K562 (cell line): ENCODE results near the gene SAPCD1. TPM values are rescaled to one million over a fixed set of nuclear protein-coding genes. Genes with fewer than 3 reads are reported as not detected.

ENCODE experiments used
- BRF1 ChIP-seq: IDR thresholded peaks from 3 replicates; pipeline ENCODE4 v1.6.1; 2011; ENCODE audit warnings: borderline replicate concordance, mild to moderate bottlenecking; ENCODE audit not compliant: insufficient read length; ENCODE audit errors: extremely low read depth
- COPS2 ChIP-seq: fragments of 450-650 bp; conservative IDR thresholded peaks from 2 replicates; pipeline ENCODE4 v1.6.1; 2016; ENCODE audit warnings: mild to moderate bottlenecking, moderate library complexity
- ESRRA ChIP-seq: fragments of 450-650 bp; IDR thresholded peaks from 2 replicates; pipeline ENCODE4 v1.6.1; 2014; ENCODE audit warnings: low read depth, mild to moderate bottlenecking, moderate library complexity, borderline replicate concordance
- NCOR1 ChIP-seq: fragments of 450-650 bp; IDR thresholded peaks from 2 replicates; pipeline ENCODE4 v1.6.1; 2016; ENCODE audit warnings: mild to moderate bottlenecking, moderate library complexity
- PPARD ChIP-seq: fragments of 250-450 bp; sonication (Bioruptor Pico); IDR thresholded peaks from 2 replicates; pipeline ENCODE4 v1.8.0; 2022; ENCODE audit warnings: inconsistent platforms, mild to moderate bottlenecking, moderate library complexity
- SIRT6 ChIP-seq: IDR thresholded peaks from one replicate; pipeline ENCODE4 v1.6.1; 2012; ENCODE audit warnings: low read depth, mild to moderate bottlenecking, control low read depth, inconsistent platforms, low read length, moderate library complexity
- ZBTB7A ChIP-seq: IDR thresholded peaks from 2 replicates; pipeline ENCODE4 v1.6.1; 2011; ENCODE audit warnings: low read depth, mild to moderate bottlenecking, low read length, moderate library complexity, borderline replicate concordance; ENCODE audit not compliant: control insufficient read depth
- ZFP1 ChIP-seq: fragments of 450-650 bp; formaldehyde crosslinking; IDR thresholded peaks from 2 replicates; pipeline ENCODE4 v1.4.0; 2020; ENCODE audit warnings: mild to moderate bottlenecking, mixed read lengths
- polyA plus RNA-seq, 8 experiments: library from polyadenylated mRNA; depleted of rRNA in 4 of 8; stranded (reverse) in 5 of 8; unstranded in 3 of 8; fragments of >200 nt; fragmentation: Nextera tagmentation in 2 of 8; fragmentation: Illumina TruSeq in 1 of 8; extraction: Ambion mirVana in 2 of 8; extraction: Trizol in 1 of 8; gene quantifications; 2 replicates each; pipeline versions ENCODE4 v1.2.1 to v1.2.3, GENCODE V29; 2011 to 2014; ENCODE audit warnings: inconsistent platforms in 1 of 8, missing spikeins in 1 of 8
- total RNA-seq, 7 experiments: library from RNA; depleted of rRNA in 6 of 7; stranded (reverse); fragments of >200 nt in 6 of 7; fragmentation: Illumina TruSeq in 2 of 7; extraction: Trizol in 2 of 7; gene quantifications; 2 replicates each; pipeline versions ENCODE4 v1.2.1 to v1.2.3, GENCODE V29; 2011 to 2021; ENCODE audit warnings: low replicate concordance in 1 of 7
- TF ChIP-seq, protein P1 (sequence below): fragments of 250-450 bp; sonication (Bioruptor Pico); IDR thresholded peaks from 2 replicates; pipeline ENCODE4 v1.5.0; 2022; ENCODE audit warnings: mild to moderate bottlenecking
- TF ChIP-seq, protein P2 (sequence below): fragments of 150-350 bp; IDR thresholded peaks from 2 replicates; pipeline ENCODE4 v1.6.1; 2014; ENCODE audit warnings: low read depth, mild to moderate bottlenecking, low read length, borderline replicate concordance
- TF ChIP-seq, protein P3 (sequence below): IDR thresholded peaks from 2 replicates; pipeline ENCODE4 v1.6.1; 2011; ENCODE audit not compliant: insufficient read length; ENCODE audit errors: extremely low read depth
- TF ChIP-seq, protein P4 (sequence below): fragments of 450-650 bp; formaldehyde crosslinking; IDR thresholded peaks from 2 replicates; pipeline ENCODE4 v1.4.0; 2022; ENCODE audit warnings: missing genetic modification characterization
- TF ChIP-seq, protein P5 (sequence below), 2 experiments: IDR thresholded peaks in 1 of 2; conservative IDR thresholded peaks in 1 of 2; 2 replicates each; pipeline ENCODE4 v1.6.1; 2016; ENCODE audit warnings: low read depth in 2 of 2, mild to moderate bottlenecking in 1 of 2, missing compliant biosample characterization in 1 of 2, missing genetic modification characterization in 1 of 2, moderate library complexity in 1 of 2
- TF ChIP-seq, protein P6 (sequence below): fragments of 450-650 bp; formaldehyde crosslinking; IDR thresholded peaks from 2 replicates; pipeline ENCODE4 v1.4.0; 2022; ENCODE audit warnings: missing genetic modification characterization

SAPCD1 gene
- total and polyA plus RNA-seq, 9 of the 15 experiments (the other 6 are each of a cell fraction or from before 2014, with no cell fraction given), result 2.6 to 30.2 (median 7.4) TPM

DNA sequence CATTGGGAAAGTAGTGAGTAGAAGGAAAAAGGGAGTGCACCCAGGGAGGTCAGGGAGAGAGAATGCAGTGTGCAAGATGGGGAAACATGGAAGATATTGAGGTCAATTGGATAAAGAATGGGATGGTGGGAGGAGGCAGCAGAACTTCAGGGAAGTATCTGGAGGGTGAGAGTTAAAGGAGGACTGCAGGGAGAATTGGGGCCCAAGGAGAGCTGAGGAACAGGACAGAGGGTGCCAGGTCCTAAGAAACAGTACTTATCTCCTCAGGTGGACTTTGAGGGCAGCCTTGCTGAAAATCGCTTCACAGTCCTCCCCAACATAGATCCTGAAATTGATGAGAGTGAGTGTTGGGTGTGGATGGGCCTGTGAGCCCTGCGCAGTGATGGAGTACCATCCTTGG lies 4.2 kb upstream of the SAPCD1 start (continued):
- TF ChIP-seq, protein P1, sequence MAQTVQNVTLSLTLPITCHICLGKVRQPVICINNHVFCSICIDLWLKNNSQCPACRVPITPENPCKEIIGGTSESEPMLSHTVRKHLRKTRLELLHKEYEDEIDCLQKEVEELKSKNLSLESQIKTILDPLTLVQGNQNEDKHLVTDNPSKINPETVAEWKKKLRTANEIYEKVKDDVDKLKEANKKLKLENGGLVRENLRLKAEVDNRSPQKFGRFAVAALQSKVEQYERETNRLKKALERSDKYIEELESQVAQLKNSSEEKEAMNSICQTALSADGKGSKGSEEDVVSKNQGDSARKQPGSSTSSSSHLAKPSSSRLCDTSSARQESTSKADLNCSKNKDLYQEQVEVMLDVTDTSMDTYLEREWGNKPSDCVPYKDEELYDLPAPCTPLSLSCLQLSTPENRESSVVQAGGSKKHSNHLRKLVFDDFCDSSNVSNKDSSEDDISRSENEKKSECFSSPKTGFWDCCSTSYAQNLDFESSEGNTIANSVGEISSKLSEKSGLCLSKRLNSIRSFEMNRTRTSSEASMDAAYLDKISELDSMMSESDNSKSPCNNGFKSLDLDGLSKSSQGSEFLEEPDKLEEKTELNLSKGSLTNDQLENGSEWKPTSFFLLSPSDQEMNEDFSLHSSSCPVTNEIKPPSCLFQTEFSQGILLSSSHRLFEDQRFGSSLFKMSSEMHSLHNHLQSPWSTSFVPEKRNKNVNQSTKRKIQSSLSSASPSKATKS (CRISPR knock-in tag), result no peak
- TF ChIP-seq ZFP1 (CRISPR knock-in tag), result no peak
- TF ChIP-seq NCOR1, result no peak
- TF ChIP-seq, protein P2, sequence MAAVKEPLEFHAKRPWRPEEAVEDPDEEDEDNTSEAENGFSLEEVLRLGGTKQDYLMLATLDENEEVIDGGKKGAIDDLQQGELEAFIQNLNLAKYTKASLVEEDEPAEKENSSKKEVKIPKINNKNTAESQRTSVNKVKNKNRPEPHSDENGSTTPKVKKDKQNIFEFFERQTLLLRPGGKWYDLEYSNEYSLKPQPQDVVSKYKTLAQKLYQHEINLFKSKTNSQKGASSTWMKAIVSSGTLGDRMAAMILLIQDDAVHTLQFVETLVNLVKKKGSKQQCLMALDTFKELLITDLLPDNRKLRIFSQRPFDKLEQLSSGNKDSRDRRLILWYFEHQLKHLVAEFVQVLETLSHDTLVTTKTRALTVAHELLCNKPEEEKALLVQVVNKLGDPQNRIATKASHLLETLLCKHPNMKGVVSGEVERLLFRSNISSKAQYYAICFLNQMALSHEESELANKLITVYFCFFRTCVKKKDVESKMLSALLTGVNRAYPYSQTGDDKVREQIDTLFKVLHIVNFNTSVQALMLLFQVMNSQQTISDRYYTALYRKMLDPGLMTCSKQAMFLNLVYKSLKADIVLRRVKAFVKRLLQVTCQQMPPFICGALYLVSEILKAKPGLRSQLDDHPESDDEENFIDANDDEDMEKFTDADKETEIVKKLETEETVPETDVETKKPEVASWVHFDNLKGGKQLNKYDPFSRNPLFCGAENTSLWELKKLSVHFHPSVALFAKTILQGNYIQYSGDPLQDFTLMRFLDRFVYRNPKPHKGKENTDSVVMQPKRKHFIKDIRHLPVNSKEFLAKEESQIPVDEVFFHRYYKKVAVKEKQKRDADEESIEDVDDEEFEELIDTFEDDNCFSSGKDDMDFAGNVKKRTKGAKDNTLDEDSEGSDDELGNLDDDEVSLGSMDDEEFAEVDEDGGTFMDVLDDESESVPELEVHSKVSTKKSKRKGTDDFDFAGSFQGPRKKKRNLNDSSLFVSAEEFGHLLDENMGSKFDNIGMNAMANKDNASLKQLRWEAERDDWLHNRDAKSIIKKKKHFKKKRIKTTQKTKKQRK, result no peak
- TF ChIP-seq, protein P3, sequence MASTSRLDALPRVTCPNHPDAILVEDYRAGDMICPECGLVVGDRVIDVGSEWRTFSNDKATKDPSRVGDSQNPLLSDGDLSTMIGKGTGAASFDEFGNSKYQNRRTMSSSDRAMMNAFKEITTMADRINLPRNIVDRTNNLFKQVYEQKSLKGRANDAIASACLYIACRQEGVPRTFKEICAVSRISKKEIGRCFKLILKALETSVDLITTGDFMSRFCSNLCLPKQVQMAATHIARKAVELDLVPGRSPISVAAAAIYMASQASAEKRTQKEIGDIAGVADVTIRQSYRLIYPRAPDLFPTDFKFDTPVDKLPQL, result no peak
- TF ChIP-seq BRF1, result no peak
- TF ChIP-seq, protein P4, sequence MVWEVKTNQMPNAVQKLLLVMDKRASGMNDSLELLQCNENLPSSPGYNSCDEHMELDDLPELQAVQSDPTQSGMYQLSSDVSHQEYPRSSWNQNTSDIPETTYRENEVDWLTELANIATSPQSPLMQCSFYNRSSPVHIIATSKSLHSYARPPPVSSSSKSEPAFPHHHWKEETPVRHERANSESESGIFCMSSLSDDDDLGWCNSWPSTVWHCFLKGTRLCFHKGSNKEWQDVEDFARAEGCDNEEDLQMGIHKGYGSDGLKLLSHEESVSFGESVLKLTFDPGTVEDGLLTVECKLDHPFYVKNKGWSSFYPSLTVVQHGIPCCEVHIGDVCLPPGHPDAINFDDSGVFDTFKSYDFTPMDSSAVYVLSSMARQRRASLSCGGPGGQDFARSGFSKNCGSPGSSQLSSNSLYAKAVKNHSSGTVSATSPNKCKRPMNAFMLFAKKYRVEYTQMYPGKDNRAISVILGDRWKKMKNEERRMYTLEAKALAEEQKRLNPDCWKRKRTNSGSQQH (CRISPR knock-in tag), result peak; percentile 68; the same call in 1 of the 2 replicates
- TF ChIP-seq, protein P5, sequence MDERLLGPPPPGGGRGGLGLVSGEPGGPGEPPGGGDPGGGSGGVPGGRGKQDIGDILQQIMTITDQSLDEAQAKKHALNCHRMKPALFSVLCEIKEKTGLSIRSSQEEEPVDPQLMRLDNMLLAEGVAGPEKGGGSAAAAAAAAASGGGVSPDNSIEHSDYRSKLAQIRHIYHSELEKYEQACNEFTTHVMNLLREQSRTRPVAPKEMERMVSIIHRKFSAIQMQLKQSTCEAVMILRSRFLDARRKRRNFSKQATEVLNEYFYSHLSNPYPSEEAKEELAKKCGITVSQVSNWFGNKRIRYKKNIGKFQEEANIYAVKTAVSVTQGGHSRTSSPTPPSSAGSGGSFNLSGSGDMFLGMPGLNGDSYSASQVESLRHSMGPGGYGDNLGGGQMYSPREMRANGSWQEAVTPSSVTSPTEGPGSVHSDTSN (CRISPR knock-in tag; IDR thresholded peaks at IDR 0.05; ENCODE audit: low read depth), result no peak
- TF ChIP-seq, protein P5 (tag; conservative IDR thresholded peaks at IDR 0.05; ENCODE audit: low read depth), result no peak
- TF ChIP-seq, protein P6, sequence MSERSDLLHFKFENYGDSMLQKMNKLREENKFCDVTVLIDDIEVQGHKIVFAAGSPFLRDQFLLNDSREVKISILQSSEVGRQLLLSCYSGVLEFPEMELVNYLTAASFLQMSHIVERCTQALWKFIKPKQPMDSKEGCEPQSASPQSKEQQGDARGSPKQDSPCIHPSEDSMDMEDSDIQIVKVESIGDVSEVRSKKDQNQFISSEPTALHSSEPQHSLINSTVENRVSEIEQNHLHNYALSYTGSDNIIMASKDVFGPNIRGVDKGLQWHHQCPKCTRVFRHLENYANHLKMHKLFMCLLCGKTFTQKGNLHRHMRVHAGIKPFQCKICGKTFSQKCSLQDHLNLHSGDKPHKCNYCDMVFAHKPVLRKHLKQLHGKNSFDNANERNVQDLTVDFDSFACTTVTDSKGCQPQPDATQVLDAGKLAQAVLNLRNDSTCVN, result 0 out of 2 replicates have a peak, but pooled peaks have one; percentile 77
- TF ChIP-seq ZBTB7A, result no peak
- no peak for TF ChIP-seq COPS2
- no peak for TF ChIP-seq ESRRA
- TF ChIP-seq SIRT6, result no peak
- TF ChIP-seq PPARD (CRISPR knock-in tag), result no peak
